H9 (cell line): ENCODE data around the gene SYNGR2. TPM values are rescaled to one million over a fixed set of nuclear protein-coding genes. Genes with fewer than 3 reads are reported as not detected.

Source experiments
- DNase-seq: peaks from one replicate; pipeline ENCODE4 v3.0.0-alpha.2; 2017
- H2AFZ ChIP-seq: one replicate; pipeline ENCODE4 v1.6.1; 2013; ENCODE audit warnings: mild to moderate bottlenecking, low read length, control low read depth, moderate library complexity
- H2AK5ac ChIP-seq: 2 replicates; pipeline ENCODE4 v1.6.1; 2013; ENCODE audit warnings: low read length, control low read depth, mixed read lengths; ENCODE audit not compliant: insufficient read length
- H2BK120ac ChIP-seq: one replicate; pipeline ENCODE4 v1.6.1; 2013; ENCODE audit warnings: low read depth, mild to moderate bottlenecking, low read length, control low read depth, inconsistent platforms; ENCODE audit not compliant: poor library complexity, severe bottlenecking
- H2BK12ac ChIP-seq: 2 replicates; pipeline ENCODE4 v1.6.1; 2013; ENCODE audit warnings: low read length, control low read depth, mixed read lengths, low read depth; ENCODE audit not compliant: insufficient read length
- H2BK15ac ChIP-seq: 2 replicates; pipeline ENCODE4 v1.6.1; 2013; ENCODE audit warnings: low read depth, low read length, control low read depth
- H2BK20ac ChIP-seq: one replicate; pipeline ENCODE4 v1.6.1; 2013; ENCODE audit warnings: low read depth, mild to moderate bottlenecking, low read length, control low read depth, inconsistent platforms; ENCODE audit not compliant: poor library complexity, severe bottlenecking
- H2BK5ac ChIP-seq: 2 replicates; pipeline ENCODE4 v1.6.1; 2013; ENCODE audit warnings: low read length, control low read depth, mixed read lengths; ENCODE audit not compliant: insufficient read length
- H3K14ac ChIP-seq: 2 replicates; pipeline ENCODE4 v1.6.1; 2013; ENCODE audit warnings: low read length, control low read depth; ENCODE audit not compliant: insufficient read depth
- H3K18ac ChIP-seq: 2 replicates; pipeline ENCODE4 v1.6.1; 2013; ENCODE audit warnings: low read depth, mild to moderate bottlenecking, mixed read lengths, low read length, control low read depth; ENCODE audit not compliant: insufficient read length
- H3K23ac ChIP-seq: 2 replicates; pipeline ENCODE4 v1.6.1; 2013; ENCODE audit warnings: low read length, control low read depth, mixed read lengths, low read depth; ENCODE audit not compliant: insufficient read length
- H3K23me2 ChIP-seq: 2 replicates; pipeline ENCODE4 v1.6.1; 2013; ENCODE audit warnings: low read depth, mild to moderate bottlenecking, mixed read lengths, low read length, control low read depth; ENCODE audit not compliant: insufficient read length, poor library complexity, severe bottlenecking
- H3K27ac ChIP-seq: 2 replicates; pipeline ENCODE4 v1.5.1; 2013; ENCODE audit warnings: low read length, control low read depth, mixed read lengths, low read depth; ENCODE audit not compliant: insufficient read length
- H3K27me3 ChIP-seq: 2 replicates; pipeline ENCODE4 v1.6.1; 2013; ENCODE audit warnings: low read length, control low read depth, inconsistent platforms; ENCODE audit not compliant: insufficient read depth
- H3K4ac ChIP-seq: 2 replicates; pipeline ENCODE4 v1.6.1; 2013; ENCODE audit warnings: low read depth, mild to moderate bottlenecking, control low read depth, inconsistent platforms, low read length, moderate library complexity
- H3K4me1 ChIP-seq: 2 replicates; pipeline ENCODE4 v1.6.1; 2013; ENCODE audit warnings: low read length, control low read depth, inconsistent platforms; ENCODE audit not compliant: insufficient read depth
- H3K4me2 ChIP-seq: 2 replicates; pipeline ENCODE4 v1.6.1; 2013; ENCODE audit warnings: low read length, control low read depth, mixed read lengths; ENCODE audit not compliant: insufficient read length, insufficient read depth
- H3K56ac ChIP-seq: 2 replicates; pipeline ENCODE4 v1.6.1; 2013; ENCODE audit warnings: low read depth, mild to moderate bottlenecking, mixed read lengths, low read length, control low read depth; ENCODE audit not compliant: insufficient read length
- H3K79me1 ChIP-seq: 2 replicates; pipeline ENCODE4 v1.6.1; 2013; ENCODE audit warnings: low read depth, mild to moderate bottlenecking, moderate library complexity, low read length, control low read depth, inconsistent platforms; ENCODE audit not compliant: insufficient read depth, poor library complexity, severe bottlenecking
- H3K79me2 ChIP-seq: 2 replicates; pipeline ENCODE4 v1.6.1; 2013; ENCODE audit warnings: low read length, control low read depth, inconsistent platforms; ENCODE audit not compliant: insufficient read depth
- H3K9ac ChIP-seq: 2 replicates; pipeline ENCODE4 v1.6.1; 2013; ENCODE audit warnings: low read length, control low read depth, mixed read lengths; ENCODE audit not compliant: insufficient read length; ENCODE audit errors: extremely low read depth
- H3K9me3 ChIP-seq: one replicate; pipeline ENCODE4 v1.6.1; 2013; ENCODE audit warnings: low read depth, low read length, inconsistent platforms; ENCODE audit not compliant: control insufficient read depth
- H3T11ph ChIP-seq: one replicate; pipeline ENCODE4 v1.6.1; 2013; ENCODE audit warnings: mild to moderate bottlenecking, low read length, control low read depth, inconsistent platforms
- H4K20me1 ChIP-seq: one replicate; pipeline ENCODE4 v1.6.1; 2013; ENCODE audit not compliant: control insufficient read depth, insufficient read length, insufficient read depth
- H4K5ac ChIP-seq: 2 replicates; pipeline ENCODE4 v1.6.1; 2013; ENCODE audit warnings: low read depth, mild to moderate bottlenecking, mixed read lengths, low read length, control low read depth; ENCODE audit not compliant: insufficient read length
- H4K8ac ChIP-seq: replicated peaks from 2 replicates; pipeline ENCODE4 v1.6.1; 2013; ENCODE audit warnings: low read length, control low read depth, mixed read lengths, low read depth; ENCODE audit not compliant: insufficient read length
- H4K91ac ChIP-seq: 2 replicates; pipeline ENCODE4 v1.6.1; 2013; ENCODE audit warnings: low read depth, mild to moderate bottlenecking, moderate library complexity, mixed read lengths, low read length, control low read depth; ENCODE audit not compliant: insufficient read length
- H3K27ac Mint-ChIP-seq, 3 experiments: 2 replicates in 2 of 3; 3 replicates in 1 of 3; pipeline ENCODE4 v1.8.0; 2020 to 2021; ENCODE audit warnings: mixed read lengths in 3 of 3, mild to moderate bottlenecking in 1 of 3, moderate library complexity in 1 of 3
- H3K27me3 Mint-ChIP-seq: 2 replicates; pipeline ENCODE4 v1.8.0; 2021; ENCODE audit warnings: low read depth, mild to moderate bottlenecking, moderate library complexity, mixed read lengths
- H3K36me3 Mint-ChIP-seq, 3 experiments: 2 replicates in 2 of 3; 3 replicates in 1 of 3; pipeline ENCODE4 v1.8.0; 2020 to 2021; ENCODE audit warnings: low read depth in 3 of 3, mixed read lengths in 3 of 3; ENCODE audit not compliant: insufficient read depth in 1 of 3
- H3K4me1 Mint-ChIP-seq, 2 experiments: 2 replicates each; pipeline ENCODE4 v1.8.0; 2020; ENCODE audit warnings: mixed read lengths in 2 of 2
- H3K4me3 Mint-ChIP-seq, 2 experiments: 2 replicates in 1 of 2; 3 replicates in 1 of 2; pipeline ENCODE4 v1.8.0; 2020 to 2021; ENCODE audit warnings: mild to moderate bottlenecking in 2 of 2, mixed read lengths in 2 of 2, moderate library complexity in 1 of 2
- H3K9me3 Mint-ChIP-seq, 2 experiments: 2 replicates in 1 of 2; 3 replicates in 1 of 2; pipeline ENCODE4 v1.8.0; 2020; ENCODE audit warnings: mild to moderate bottlenecking in 2 of 2, mixed read lengths in 2 of 2, moderate library complexity in 1 of 2
- CTCF ChIP-seq: fragments of 200-600 bp; sonication (generic); conservative IDR thresholded peaks from 3 replicates; pipeline ENCODE4 v1.8.0; 2021; ENCODE audit warnings: antibody characterized with exemption, mild to moderate bottlenecking
- WGBS: extraction: QIAGEN DNeasy Blood & Tissue Kit; methylation state at CpG from one replicate; pipeline ENCODE4 v1.1.7; 2013; ENCODE audit warnings: missing lambda C conversion rate, low lambda C conversion rate, mixed read lengths; ENCODE audit not compliant: insufficient read length; ENCODE audit errors: extremely low coverage; 5-methylcytosine and 5-hydroxymethylcytosine counted together
- total RNA-seq: library from RNA; stranded (reverse); gene quantifications from 2 replicates; pipeline ENCODE4 v1.2.1, GENCODE V29; 2021

Gene SYNGR2
- total RNA-seq, 1 experiment from 2014 or later, result 41.0 TPM

GRCh38 chr17:78164748-78165607 lies 3.4 kb upstream of the SYNGR2 start:
- WGBS, result no CpG with 5 or more reads among the region's 16 CpGs

More at GRCh38 chr17:78164748-78165607, 3.4 kb upstream of the SYNGR2 start:
- Histone ChIP-seq H4K5ac (no peak overlapping the region), H3K4ac (no peak overlapping the region), H3K4me1 (no peaks in the 10 kb centered on the region; the same call in 1 of the 2 replicates), H3T11ph (no peak overlapping the region), H3K56ac (no peak overlapping the region), H3K9me3 (no peaks in the 10 kb centered on the region), H3K14ac (no peak overlapping the region), H2BK12ac (no peak overlapping the region), H2BK20ac (no peak overlapping the region), H3K9ac (no peak overlapping the region), H2BK120ac (no peak overlapping the region), H3K27me3 (no peaks in the 10 kb centered on the region), H4K91ac (no peak overlapping the region), H2BK5ac (no peak overlapping the region), H3K27ac (no peak overlapping the region), H3K18ac (no peak overlapping the region), H2BK15ac (no peak overlapping the region), H4K20me1 (peaks cover 4% of the 10 kb centered on the region), H4K8ac (no peak overlapping the region), H2AFZ (no peak overlapping the region), H3K23ac (no peak overlapping the region), H3K79me1 (no peaks in the 10 kb centered on the region), H2AK5ac (no peak overlapping the region), H3K79me2 (no peaks in the 10 kb centered on the region), H3K23me2 (no peaks in the 10 kb centered on the region), H3K4me2 (no peak overlapping the region)
- Mint-ChIP-seq H3K27ac (no peak overlapping the region), H3K4me3 (no peak overlapping the region), H3K9me3 (no peaks in the 10 kb centered on the region), H3K4me1 (peaks cover 13 to 22% of the 10 kb centered on the region in 2 experiments), H3K27me3 (peaks cover under 1% of the 10 kb centered on the region), H3K36me3 (no peaks in the 10 kb centered on the region; a peak in 2 of 7 replicates)
- DNase-seq, result no peak
- no peak for TF ChIP-seq CTCF
